Measurements from ENCODE around the gene MAP2K6. TPM values are rescaled to one million over a fixed set of nuclear protein-coding genes. Genes with fewer than 3 reads are reported as not detected.

Gene MAP2K6
- total RNA-seq, 1 experiment from 2014 or later, result 12.2 TPM

DNA sequence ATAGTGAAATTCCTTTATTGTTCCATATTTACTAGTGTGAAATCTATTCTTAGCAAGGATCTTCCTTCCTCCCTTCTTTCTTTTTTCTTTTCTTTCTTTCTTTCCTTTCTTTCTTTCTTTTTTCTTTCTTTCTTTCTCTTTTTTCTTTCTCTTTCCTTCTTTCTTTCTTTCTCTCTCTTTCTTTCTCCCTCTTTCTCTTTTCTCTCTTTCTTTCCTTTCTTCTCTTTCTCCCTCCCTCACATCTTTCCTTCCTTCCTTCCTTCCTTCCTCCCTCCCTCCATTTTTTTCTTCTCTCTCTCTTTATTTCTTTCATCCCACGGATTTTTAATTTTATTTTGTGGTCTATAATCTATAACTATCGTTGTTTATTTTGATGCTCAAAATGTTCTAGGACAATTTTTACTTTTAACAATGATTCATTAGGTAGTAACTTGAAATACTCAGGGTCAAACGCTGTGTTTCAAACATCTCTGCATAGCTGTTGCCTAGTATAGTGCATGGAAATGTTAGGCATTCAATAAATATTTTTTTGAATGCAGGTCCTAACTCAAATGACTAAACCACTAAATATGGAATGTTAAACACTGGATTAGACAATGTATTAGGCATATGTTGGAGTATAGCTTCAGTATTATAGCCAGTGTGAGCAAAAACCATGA lies 178.3 kb downstream of the MAP2K6 start:
- CTCF ChIA-PET, result no interaction called here
- H3K4me2 ChIP-seq (ENCODE audit: low read length), result no peak overlapping the region
- no TSS peak for BruUV-seq (replicated peaks)
- H3K9me3 ChIP-seq (ENCODE audit: low read length), result no peaks in the 10 kb centered on the region
- H3K27ac ChIP-seq (ENCODE audit: low read length), result no peak overlapping the region
- ATAC-seq, result no peak
- no peak overlapping the region for H3K9ac ChIP-seq (ENCODE audit: low read length)
- intact Hi-C loops (cut with micrococcal nuclease), result no loop called here
- no peaks in the 10 kb centered on the region for H3K9me2 ChIP-seq (replicated peaks; ENCODE audit: low read length)
- H3K4me3 ChIP-seq (ENCODE audit: low read length), result no peak overlapping the region
- H2AFZ ChIP-seq (ENCODE audit: low read length), result no peak overlapping the region
- no peaks in the 10 kb centered on the region for H3K36me3 ChIP-seq (ENCODE audit: low read depth, low read length)
- no peaks in the 10 kb centered on the region for H3K79me2 ChIP-seq (ENCODE audit: low read length)
- no peaks in the 10 kb centered on the region for H4K20me1 ChIP-seq (ENCODE audit: low read length)
- H3K4me1 ChIP-seq (ENCODE audit: insufficient read depth, low read length), result peaks cover 2% of the 10 kb centered on the region
- TF ChIP-seq, protein P1, sequence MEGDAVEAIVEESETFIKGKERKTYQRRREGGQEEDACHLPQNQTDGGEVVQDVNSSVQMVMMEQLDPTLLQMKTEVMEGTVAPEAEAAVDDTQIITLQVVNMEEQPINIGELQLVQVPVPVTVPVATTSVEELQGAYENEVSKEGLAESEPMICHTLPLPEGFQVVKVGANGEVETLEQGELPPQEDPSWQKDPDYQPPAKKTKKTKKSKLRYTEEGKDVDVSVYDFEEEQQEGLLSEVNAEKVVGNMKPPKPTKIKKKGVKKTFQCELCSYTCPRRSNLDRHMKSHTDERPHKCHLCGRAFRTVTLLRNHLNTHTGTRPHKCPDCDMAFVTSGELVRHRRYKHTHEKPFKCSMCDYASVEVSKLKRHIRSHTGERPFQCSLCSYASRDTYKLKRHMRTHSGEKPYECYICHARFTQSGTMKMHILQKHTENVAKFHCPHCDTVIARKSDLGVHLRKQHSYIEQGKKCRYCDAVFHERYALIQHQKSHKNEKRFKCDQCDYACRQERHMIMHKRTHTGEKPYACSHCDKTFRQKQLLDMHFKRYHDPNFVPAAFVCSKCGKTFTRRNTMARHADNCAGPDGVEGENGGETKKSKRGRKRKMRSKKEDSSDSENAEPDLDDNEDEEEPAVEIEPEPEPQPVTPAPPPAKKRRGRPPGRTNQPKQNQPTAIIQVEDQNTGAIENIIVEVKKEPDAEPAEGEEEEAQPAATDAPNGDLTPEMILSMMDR (conservative IDR thresholded peaks at IDR 0.05; ENCODE audit: low read depth, low read length), result no peak
- no peak for TF ChIP-seq EZH2phosphoT487 (IDR thresholded peaks at IDR 0.05; ENCODE audit: borderline replicate concordance, low read length)
- TF ChIP-seq EZH2 (IDR thresholded peaks at IDR 0.05; ENCODE audit: low read length, unreplicated experiment), result no peak
- H3F3A ChIP-seq (ENCODE audit: low read length, unreplicated experiment), result no peaks in the 10 kb centered on the region
- no peaks in the 10 kb centered on the region for H3K27me3 ChIP-seq (ENCODE audit: low read length)
- POLR2A ChIA-PET (ENCODE audit: unreplicated experiment), result no interaction called here
- DNase-seq, result no peak

- CTCF ChIA-PET, result no interaction called here
Observed at GRCh38 chr17:69593351-69593715, 178.8 kb downstream of the MAP2K6 start.

GRCh38 chr17:69593716-69594115 lies 179.2 kb downstream of the MAP2K6 start:
- Histone ChIP-seq H3K4me2 (ENCODE audit: low read length) (no peak overlapping the region), H3K27ac (ENCODE audit: low read length) (no peak overlapping the region), H3K9me3 (ENCODE audit: low read length) (no peaks in the 10 kb centered on the region), H3K79me2 (ENCODE audit: low read length) (no peaks in the 10 kb centered on the region), H3K27me3 (ENCODE audit: low read length) (no peaks in the 10 kb centered on the region), H4K20me1 (ENCODE audit: low read length) (no peaks in the 10 kb centered on the region), H3K4me1 (ENCODE audit: insufficient read depth, low read length) (peaks cover 11% of the 10 kb centered on the region), H3K9ac (ENCODE audit: low read length) (no peak overlapping the region), H3K36me3 (ENCODE audit: low read depth, low read length) (no peaks in the 10 kb centered on the region), H3F3A (ENCODE audit: low read length, unreplicated experiment) (no peaks in the 10 kb centered on the region), H3K4me3 (ENCODE audit: low read length) (no peak overlapping the region), H2AFZ (ENCODE audit: low read length) (no peak overlapping the region), H3K9me2 (replicated peaks; ENCODE audit: low read length) (no peaks in the 10 kb centered on the region)
- no peak for ATAC-seq
- intact Hi-C loops (cut with micrococcal nuclease), result no loop called here
- no peak for DNase-seq
- ChIA-PET POLR2A (ENCODE audit: unreplicated experiment) (interaction anchor here (0.7 kb wide), 1 partner anchor 496 kb away, joined by 4 read pairs; no protein-coding TSS in a partner anchor), CTCF (no interaction called here)
- TF ChIP-seq EZH2 (IDR thresholded peaks at IDR 0.05; ENCODE audit: low read length, unreplicated experiment) (no peak), EZH2phosphoT487 (IDR thresholded peaks at IDR 0.05; ENCODE audit: borderline replicate concordance, low read length) (no peak)
- TF ChIP-seq, protein P1 (conservative IDR thresholded peaks at IDR 0.05; ENCODE audit: low read depth, low read length), result no peak
- no TSS peak for BruUV-seq (replicated peaks)

More at GRCh38 chr17:69593351-69593715, 178.8 kb downstream of the MAP2K6 start:
- DNase-seq (no peak), ATAC-seq (no peak)
- POLR2A ChIA-PET (ENCODE audit: unreplicated experiment), result no interaction called here
- H3K36me3 ChIP-seq (ENCODE audit: low read depth, low read length), result no peaks in the 10 kb centered on the region
- no TSS peak for BruUV-seq (replicated peaks)
- H3K4me1 ChIP-seq (ENCODE audit: insufficient read depth, low read length), result peaks cover 7% of the 10 kb centered on the region
- no peak overlapping the region for H3K4me3 ChIP-seq (ENCODE audit: low read length)
- H3K4me2 ChIP-seq (ENCODE audit: low read length), result no peak overlapping the region
- intact Hi-C loops (cut with micrococcal nuclease), result no loop called here
- no peak overlapping the region for H3K9ac ChIP-seq (ENCODE audit: low read length)
- H3K27ac ChIP-seq (ENCODE audit: low read length), result no peak overlapping the region
- no peaks in the 10 kb centered on the region for H3K9me2 ChIP-seq (replicated peaks; ENCODE audit: low read length)
- H3K27me3 ChIP-seq (ENCODE audit: low read length), result no peaks in the 10 kb centered on the region
- no peaks in the 10 kb centered on the region for H3F3A ChIP-seq (ENCODE audit: low read length, unreplicated experiment)
- H3K9me3 ChIP-seq (ENCODE audit: low read length), result no peaks in the 10 kb centered on the region
- TF ChIP-seq EZH2 (IDR thresholded peaks at IDR 0.05; ENCODE audit: low read length, unreplicated experiment) (no peak), EZH2phosphoT487 (IDR thresholded peaks at IDR 0.05; ENCODE audit: borderline replicate concordance, low read length) (no peak)
- TF ChIP-seq, protein P1 (conservative IDR thresholded peaks at IDR 0.05; ENCODE audit: low read depth, low read length), result no peak
- H3K79me2 ChIP-seq (ENCODE audit: low read length), result no peaks in the 10 kb centered on the region
- no peaks in the 10 kb centered on the region for H4K20me1 ChIP-seq (ENCODE audit: low read length)
- H2AFZ ChIP-seq (ENCODE audit: low read length), result no peak overlapping the region

Data from PC-3 (cell line).